Heart right ventricle (tissue), 16 donors: ENCODE results near the gene OR13D1. TPM values are rescaled to one million over a fixed set of nuclear protein-coding genes. Genes with fewer than 3 reads are reported as not detected.

ENCODE experiments used
- ATAC-seq, 8 donors: fragments of 200-7000 bp; cut with Tn5 transposase; one replicate each; pipeline ENCODE4 v1.9.1; 2020; ENCODE audit warnings: mild to moderate bottlenecking in 8 of 8, moderate library complexity in 8 of 8, moderate number of reproducible peaks in 1 of 8
- DNase-seq, 2 donors: peaks; one replicate each; pipeline ENCODE4 v3.0.0-alpha.2; 2020
- H3K27ac ChIP-seq, 10 donors: fragments of 200-600 bp; sonication (generic) in 2 of 10; one replicate each; pipeline versions ENCODE4 v1.5.0 to v1.8.0; 2020 to 2022; ENCODE audit warnings: mild to moderate bottlenecking in 3 of 10
- H3K27me3 ChIP-seq, 7 donors: fragments of 200-600 bp; one replicate each; pipeline ENCODE4 v1.8.0; 2021 to 2022; ENCODE audit warnings: mild to moderate bottlenecking in 2 of 7
- H3K36me3 ChIP-seq, 9 donors: fragments of 200-600 bp; sonication (generic) in 1 of 9; one replicate each; pipeline versions ENCODE4 v1.5.0 to v1.8.0; 2020 to 2022; ENCODE audit warnings: mild to moderate bottlenecking in 2 of 9
- H3K4me1 ChIP-seq, 9 donors: fragments of 200-600 bp; sonication (generic) in 1 of 9; one replicate each; pipeline versions ENCODE4 v1.5.0 to v1.8.0; 2020 to 2022; ENCODE audit warnings: mild to moderate bottlenecking in 4 of 9
- H3K4me3 ChIP-seq, 10 donors: fragments of 200-600 bp; sonication (generic) in 2 of 10; one replicate each; pipeline versions ENCODE4 v1.5.0 to v1.8.0; 2020 to 2022; ENCODE audit warnings: mild to moderate bottlenecking in 7 of 10, moderate library complexity in 2 of 10
- H3K9me3 ChIP-seq, 11 donors: fragments of 200-600 bp in 10 of 11; sonication (generic) in 2 of 11; one replicate each; pipeline versions ENCODE4 v1.5.0 to v1.8.0; 2013 to 2022; ENCODE audit warnings: mild to moderate bottlenecking in 2 of 11, control low read depth in 1 of 11, moderate library complexity in 1 of 11
- WGBS, 2 donors: extraction: QIAGEN DNeasy Blood & Tissue Kit; methylation state at CpG; one replicate each; pipeline ENCODE4 v1.1.7; 2013; ENCODE audit warnings: inconsistent platforms in 1 of 2; 5-methylcytosine and 5-hydroxymethylcytosine counted together
- intact Hi-C, 10 donors: fragments of 100-400 bp; cut with DNase I; formaldehyde crosslinking; loops; one replicate each; pipeline versions ENCODE4 v1.11.1 to v1.14.2; 2022
- polyA plus RNA-seq, 2 donors: library from polyadenylated mRNA; stranded (reverse); fragments of 200-250 nt; gene quantifications; one replicate each; pipeline ENCODE4 v1.2.3, GENCODE V29; 2013
- total RNA-seq, 10 donors: library from RNA; stranded (reverse); fragmentation: NEBNext Ultra II Directional in 3 of 10; extraction: Animal tissue kit (Norgen Biotek cat#: 25700) in 3 of 10; gene quantifications; one replicate each; pipeline versions ENCODE4 v1.2.1 to v1.2.4, GENCODE V29; 2021 to 2023
- TF ChIP-seq, protein P1 (sequence below), 9 donors: fragments of 200-600 bp; sonication (generic) in 2 of 9; IDR thresholded peaks; one replicate each; pipeline versions ENCODE4 v1.5.0 to v1.8.0; 2021 to 2022; ENCODE audit warnings: antibody characterized with exemption in 9 of 9, mild to moderate bottlenecking in 5 of 9, moderate library complexity in 1 of 9
- donor health status: Arrhythmogenic right ventricular cardiomyopathy.
- donor health status: ischemic (EF 13 %, LVEDD 7.1; RV severe dilation, severe dysfunction).
- donor health status: healthy with polysubstance abuse.
- donor health status: DM: no; HTN: yes; CAD: no.
- donor health status: DM: no; HTN: no; CAD: no.
- donor health status: ischemic (EF 25% LVEDD 6.9; RV normal size, moderate dysfunction).
- donor health status: ischemic (EF 25% LVEDD 5.7; RV mildly dilated, moderate dysfunction).
- donor health status: healthy.
- donor health status: DM: yes; HTN: yes; CAD: no.
- donor health status: Ischemic cardiomyopathy.
- donor health status: ischemic (EF 35%, LVEDD 5.7; RV mildly dilated, moderate dysfunction).
- donor health status: nonischemic (EF 11% LVEDD 7.7; RV severe dilation, severe dysfunction).
- donor health status: DM: yes; HTN: yes; CAD: no.
- donor health status: PGD.
- donor health status: ischemic (EF 29% LVEDD 5.4; RV normal size, mild dysfunction).
- donor health status: nonischemic (EF 23%, LVEDD 6.1; RV moderate dilation, normal function).

The OR13D1 gene
- total and polyA plus RNA-seq, 12 donors = not detected

GRCh38 chr9:104738452-104738851 is 44.1 kb downstream of the OR13D1 start:
- no peaks in the 10 kb centered on the region for H3K36me3 ChIP-seq
- ATAC-seq (no peak), DNase-seq (no peak)
- no peak overlapping the region for H3K27ac ChIP-seq
- intact Hi-C loops = no loop called here
- H3K4me1 ChIP-seq = peaks cover 0 to 6% (median 0%) of the 10 kb centered on the region in 9 donors
- no peaks in the 10 kb centered on the region for H3K27me3 ChIP-seq
- WGBS, 2 donors = 58 to 59% methylated on average over 3 of the region's 3 CpGs
- H3K4me3 ChIP-seq = no peak overlapping the region
- H3K9me3 ChIP-seq = no peaks in the 10 kb centered on the region
- TF ChIP-seq, protein P1, sequence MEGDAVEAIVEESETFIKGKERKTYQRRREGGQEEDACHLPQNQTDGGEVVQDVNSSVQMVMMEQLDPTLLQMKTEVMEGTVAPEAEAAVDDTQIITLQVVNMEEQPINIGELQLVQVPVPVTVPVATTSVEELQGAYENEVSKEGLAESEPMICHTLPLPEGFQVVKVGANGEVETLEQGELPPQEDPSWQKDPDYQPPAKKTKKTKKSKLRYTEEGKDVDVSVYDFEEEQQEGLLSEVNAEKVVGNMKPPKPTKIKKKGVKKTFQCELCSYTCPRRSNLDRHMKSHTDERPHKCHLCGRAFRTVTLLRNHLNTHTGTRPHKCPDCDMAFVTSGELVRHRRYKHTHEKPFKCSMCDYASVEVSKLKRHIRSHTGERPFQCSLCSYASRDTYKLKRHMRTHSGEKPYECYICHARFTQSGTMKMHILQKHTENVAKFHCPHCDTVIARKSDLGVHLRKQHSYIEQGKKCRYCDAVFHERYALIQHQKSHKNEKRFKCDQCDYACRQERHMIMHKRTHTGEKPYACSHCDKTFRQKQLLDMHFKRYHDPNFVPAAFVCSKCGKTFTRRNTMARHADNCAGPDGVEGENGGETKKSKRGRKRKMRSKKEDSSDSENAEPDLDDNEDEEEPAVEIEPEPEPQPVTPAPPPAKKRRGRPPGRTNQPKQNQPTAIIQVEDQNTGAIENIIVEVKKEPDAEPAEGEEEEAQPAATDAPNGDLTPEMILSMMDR (IDR thresholded peaks at IDR 0.05) = no peak

DNA sequence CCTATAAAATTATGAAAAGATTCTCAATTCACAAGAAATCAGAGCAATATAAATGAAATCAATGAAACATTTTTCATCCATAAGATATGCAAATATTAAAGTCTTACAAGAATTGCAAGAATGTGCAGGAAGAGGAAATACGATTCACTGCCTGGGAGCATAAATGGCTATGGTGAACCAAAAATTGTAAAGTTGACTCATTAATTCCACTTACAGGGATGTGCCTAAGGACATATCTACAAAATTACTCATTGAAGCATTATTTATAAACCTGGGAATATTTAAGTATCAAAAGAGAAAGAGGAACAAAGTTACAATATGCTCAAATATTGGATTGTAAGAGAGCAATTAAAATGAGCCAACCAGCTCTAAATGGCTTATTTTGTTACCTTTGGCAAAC is 46.3 kb downstream of the OR13D1 start:
- no peak overlapping the region for H3K27ac ChIP-seq
- H3K36me3 ChIP-seq = no peaks in the 10 kb centered on the region
- H3K9me3 ChIP-seq = no peaks in the 10 kb centered on the region
- ATAC-seq (no peak), DNase-seq (no peak)
- intact Hi-C loops = loop anchor here in 2 of 10 donors (10.0 kb wide), 2 partner anchors 646 to 1346 kb away; partner anchors contain the start of gene SMC2 (in 1 of the 2)
- H3K27me3 ChIP-seq = no peaks in the 10 kb centered on the region
- peaks cover 0 to 6% (median 0%) of the 10 kb centered on the region in 9 donors for H3K4me1 ChIP-seq
- TF ChIP-seq, protein P1 (IDR thresholded peaks at IDR 0.05) = no peak
- H3K4me3 ChIP-seq = no peak overlapping the region
- 59 to 69% methylated on average over 1 of the region's 1 CpG for WGBS, 2 donors

- Histone ChIP-seq H3K4me1 (peaks cover 0 to 19% (median 2%) of the 10 kb centered on the region in 9 donors), H3K4me3 (no peak overlapping the region), H3K27ac (no peak overlapping the region), H3K27me3 (no peaks in the 10 kb centered on the region), H3K36me3 (no peaks in the 10 kb centered on the region), H3K9me3 (no peaks in the 10 kb centered on the region)
- TF ChIP-seq, protein P1 (IDR thresholded peaks at IDR 0.05) = peak; percentile 41 to 82 (median 77)
- DNase-seq (peak in 1 of 2 donors; percentile 16), ATAC-seq (no peak)
- intact Hi-C loops = loop anchor here in 2 of 10 donors (10.0 kb wide), 2 partner anchors 649 to 1349 kb away; partner anchors contain the start of gene SMC2 (in 1 of the 2)
- 30 to 32% methylated on average over 7 of the region's 7 CpGs for WGBS, 2 donors
Measured at GRCh38 chr9:104743376-104743985, 49.2 kb downstream of the OR13D1 start.

Other genes with a start within 250 kb of the OR13D1 start
- not detected for gene OR13F1, start 190.3 kb upstream of the OR13D1 start, total RNA-seq
- not detected for gene OR13F1, start 190.3 kb upstream of the OR13D1 start, polyA plus RNA-seq
- gene OR13C4, start 167.3 kb upstream of the OR13D1 start, total RNA-seq = not detected
- not detected for gene OR13C4, start 167.3 kb upstream of the OR13D1 start, polyA plus RNA-seq
- gene OR13C3, start 157.7 kb upstream of the OR13D1 start, total RNA-seq = not detected
- gene OR13C3, start 157.7 kb upstream of the OR13D1 start, polyA plus RNA-seq = not detected
- not detected for gene OR13C8, start 125.3 kb upstream of the OR13D1 start, total RNA-seq
- gene OR13C8, start 125.3 kb upstream of the OR13D1 start, polyA plus RNA-seq = not detected
- gene OR13C5, start 95.1 kb upstream of the OR13D1 start, total RNA-seq = not detected
- gene OR13C5, start 95.1 kb upstream of the OR13D1 start, polyA plus RNA-seq = not detected
- not detected for gene OR13C2, start 88.9 kb upstream of the OR13D1 start, total RNA-seq
- gene OR13C2, start 88.9 kb upstream of the OR13D1 start, polyA plus RNA-seq = not detected
- gene OR13C9, start 76.3 kb upstream of the OR13D1 start, total RNA-seq = not detected
- gene OR13C9, start 76.3 kb upstream of the OR13D1 start, polyA plus RNA-seq = not detected
- 10 to 100 TPM; 19.9 to 34.9 (median 24.3) TPM for gene NIPSNAP3A, start 53.2 kb downstream of the OR13D1 start, total RNA-seq
- gene NIPSNAP3A, start 53.2 kb downstream of the OR13D1 start, polyA plus RNA-seq = 10 to 100 TPM; 10.2 to 28.6 TPM
- gene NIPSNAP3B, start 69.6 kb downstream of the OR13D1 start, total RNA-seq = 10 to 100 TPM; 25.0 to 38.6 (median 32.0) TPM
- gene NIPSNAP3B, start 69.6 kb downstream of the OR13D1 start, polyA plus RNA-seq = 10 to 100 TPM in 1 of 2 donors, 1 to 10 TPM in 1; 6.9 to 12.1 TPM
- 10 to 100 TPM in 7 of 10 donors, 1 to 10 TPM in 3; 7.6 to 35.0 (median 13.8) TPM for gene ABCA1, start 233.6 kb downstream of the OR13D1 start, total RNA-seq
- 10 to 100 TPM in 1 of 2 donors, 1 to 10 TPM in 1; 1.3 to 10.2 TPM for gene ABCA1, start 233.6 kb downstream of the OR13D1 start, polyA plus RNA-seq